GM18517 (cell line): ENCODE measurements around the gene FYN.
"Not testable (repeated sequence)": the region's sequence is repeated elsewhere in the genome, so short reads cannot be mapped to it uniquely, and the experiment has no call there.

Experiments used
- ATAC-seq: cut with Tn5 transposase; IDR thresholded peaks from one replicate; pipeline ENCODE4 v1.9.1; 2021; ENCODE audit warnings: mild to moderate bottlenecking, moderate library complexity; ENCODE audit not compliant: unreplicated experiment

FYN gene

DNA sequence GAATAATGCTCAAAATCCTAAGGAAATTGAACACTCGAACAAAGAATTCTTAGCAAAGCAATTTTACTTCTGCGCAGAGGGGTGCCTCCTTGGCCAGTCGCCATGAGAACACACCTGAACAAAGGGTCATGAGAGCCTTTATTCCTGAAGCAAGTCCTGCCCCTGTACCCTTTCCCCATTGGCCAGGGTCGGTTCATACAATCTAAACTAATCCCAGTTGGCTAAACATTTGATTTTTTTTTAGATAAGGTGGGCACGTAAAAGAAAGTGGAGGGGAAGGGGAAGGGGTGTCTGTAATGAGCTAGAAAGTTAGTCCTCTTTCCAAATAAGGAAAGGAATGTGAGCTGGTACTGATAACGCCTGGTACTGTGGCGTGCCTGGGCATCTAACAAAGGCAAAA lies 37.9 kb downstream of the FYN start:
- ATAC-seq, result not testable (repeated sequence)

GRCh38 chr6:111834356-111834755 lies 38.9 kb downstream of the FYN start:
- ATAC-seq, result no peak

GRCh38 chr6:111832833-111833418 lies 40.3 kb downstream of the FYN start:
- peak; percentile 49 for ATAC-seq

GRCh38 chr6:111831408-111831807 lies 41.8 kb downstream of the FYN start:
- ATAC-seq, result no peak

GRCh38 chr6:111829998-111830397 lies 43.3 kb downstream of the FYN start:
- no peak for ATAC-seq

- no peak for ATAC-seq
These were observed 43.7 kb downstream of the FYN start for GRCh38 chr6:111829581-111829980.

DNA sequence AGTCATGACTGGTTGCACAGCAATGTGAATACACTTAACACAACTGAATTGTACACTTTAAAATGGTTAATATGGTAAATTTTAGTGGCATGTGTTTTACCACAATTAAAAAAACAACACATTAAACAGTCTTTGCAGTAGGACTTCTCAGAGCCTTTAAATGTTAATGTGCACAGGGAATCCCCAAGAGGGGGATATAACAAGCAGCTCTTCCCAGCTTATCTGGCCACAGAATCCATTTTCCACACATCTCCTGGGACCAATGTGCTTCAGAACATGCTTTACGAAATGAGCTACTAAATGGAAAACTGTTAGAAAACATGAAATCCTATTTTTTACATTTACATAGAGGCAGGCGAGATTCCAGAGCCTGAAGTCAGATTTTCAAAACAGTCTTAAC lies 44.4 kb downstream of the FYN start:
- no peak for ATAC-seq

GRCh38 chr6:111825439-111826086 lies 47.7 kb downstream of the FYN start:
- no peak for ATAC-seq

- peak; percentile 92 for ATAC-seq
These were observed 48.5 kb downstream of the FYN start for GRCh38 chr6:111824608-111825337.

DNA sequence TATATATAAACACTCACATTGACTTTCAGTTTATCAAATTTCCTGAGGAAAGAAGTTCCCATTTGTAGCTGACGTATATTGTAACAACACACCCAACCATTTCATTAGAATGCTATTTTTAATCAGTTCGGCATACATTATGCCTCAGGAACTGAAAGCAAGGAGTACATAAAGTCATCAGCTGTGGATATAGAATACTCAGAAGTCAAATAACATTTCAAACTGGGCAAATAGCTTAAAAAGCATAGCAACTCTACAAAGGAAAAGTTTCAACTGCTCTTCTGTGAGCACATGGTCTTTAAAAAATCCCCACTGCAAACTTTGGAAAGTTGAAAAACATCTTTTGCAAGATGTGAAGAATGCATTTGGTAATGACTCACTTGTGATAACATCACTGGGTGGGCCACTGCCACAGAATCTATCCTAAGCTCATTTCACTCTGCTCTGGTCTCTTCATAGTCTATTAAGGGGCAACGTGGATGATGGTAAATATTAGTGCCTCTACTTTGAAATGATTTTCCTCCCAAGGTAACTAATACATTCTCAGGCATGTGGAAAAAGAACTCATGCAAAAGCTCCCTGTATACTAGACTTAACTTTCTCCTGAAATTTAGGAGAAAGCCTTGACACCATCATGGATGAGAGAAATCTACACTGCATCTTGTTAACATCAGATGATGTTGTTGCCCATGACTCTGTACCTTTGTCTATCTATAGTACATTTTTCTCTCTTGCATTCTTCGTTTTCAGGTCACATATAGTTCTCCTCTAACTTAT lies 49.2 kb downstream of the FYN start:
- ATAC-seq, result no peak

- ATAC-seq, result no peak
These were observed 50.2 kb downstream of the FYN start for GRCh38 chr6:111823012-111823411.

GRCh38 chr6:111819458-111819857 lies 53.8 kb downstream of the FYN start:
- no peak for ATAC-seq

GRCh38 chr6:111818539-111819226 lies 54.6 kb downstream of the FYN start:
- no peak for ATAC-seq

DNA sequence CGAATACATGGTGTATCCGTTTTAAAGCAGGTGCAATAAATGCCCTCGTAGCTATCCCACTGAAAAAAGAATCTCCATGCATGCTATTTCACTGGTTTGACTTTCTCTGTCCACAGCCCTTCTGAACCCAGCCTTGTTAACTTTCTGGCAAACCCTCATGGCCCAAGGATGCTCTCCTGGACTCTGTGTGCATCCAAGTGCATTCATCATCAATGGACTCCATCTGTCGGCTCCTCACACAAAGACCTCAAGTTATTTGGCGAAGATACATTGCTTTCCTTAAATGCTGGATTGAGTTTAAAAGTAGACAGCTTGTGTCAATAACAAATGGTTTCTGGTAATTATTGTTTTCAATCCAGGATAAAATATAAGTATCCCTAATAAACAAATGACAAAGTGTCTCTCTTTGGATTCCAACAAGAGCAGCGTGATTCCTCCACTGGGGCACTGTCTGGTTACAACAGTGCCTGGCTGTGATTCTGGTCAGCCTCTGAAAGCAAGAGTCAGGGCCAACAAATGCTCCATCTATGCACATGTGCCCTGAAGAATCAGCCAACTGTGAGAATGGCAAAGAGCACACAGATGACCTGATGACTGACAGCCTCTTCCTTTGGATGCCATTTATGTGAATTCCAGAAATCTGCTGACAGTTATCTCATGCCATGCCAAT lies 55.7 kb downstream of the FYN start:
- ATAC-seq, result no peak

- no peak for ATAC-seq
These were observed 59.5 kb downstream of the FYN start for GRCh38 chr6:111813677-111814310.

- no peak for ATAC-seq
These were observed 60.0 kb downstream of the FYN start for GRCh38 chr6:111813237-111813636.

GRCh38 chr6:111812060-111813038 lies 60.9 kb downstream of the FYN start:
- ATAC-seq, result no peak

- ATAC-seq, result no peak
These were observed 62.7 kb downstream of the FYN start for GRCh38 chr6:111810294-111811131.
